ENCODE results near the gene ANKRD33B. TPM values are rescaled to one million over a fixed set of nuclear protein-coding genes. Genes with fewer than 3 reads are reported as not detected.

Gene ANKRD33B
- total and polyA plus RNA-seq, 2 donors from 2014 or later = 4.8 to 20.3 TPM

DNA sequence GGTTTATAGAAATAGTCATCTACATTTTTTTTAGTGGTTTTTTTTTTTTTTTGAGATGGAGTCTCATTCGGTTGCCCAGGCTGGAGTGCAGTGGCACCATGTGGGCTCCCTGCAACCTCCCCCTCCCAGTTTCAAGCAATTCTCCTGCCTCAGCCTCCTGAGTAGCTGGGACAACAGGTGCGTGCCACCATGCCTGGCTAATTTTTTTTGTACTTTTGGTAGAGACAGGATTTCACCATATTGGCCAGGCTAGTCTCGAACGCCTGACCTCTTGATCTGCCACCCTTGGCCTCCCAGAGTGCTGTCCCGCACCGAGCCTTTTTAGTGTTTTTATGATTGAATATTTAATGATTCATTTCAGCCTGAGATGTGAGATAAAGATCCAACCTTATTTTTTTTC lies 27.3 kb downstream of the ANKRD33B start:
- no peak overlapping the region for H3K27ac ChIP-seq (ENCODE audit: low read depth in 2 of 2, low read length in 2 of 2)
- intact Hi-C loops (cut with DNase I) = no loop called here
- H3K4me3 ChIP-seq (ENCODE audit: low read length in 3 of 3) = no peak overlapping the region
- no peaks in the 10 kb centered on the region for H3K27me3 ChIP-seq (ENCODE audit: control insufficient read depth, insufficient read depth, low read length)
- H3K36me3 ChIP-seq (ENCODE audit: control insufficient read depth in 2 of 3, insufficient read depth in 3 of 3, low read length in 3 of 3) = no peaks in the 10 kb centered on the region
- DNase-seq (no peak), FAIRE-seq (no peak)
- H3K9me3 ChIP-seq (ENCODE audit: control insufficient read depth in 2 of 3, insufficient read depth in 1 of 3, low read length in 3 of 3) = no peaks in the 10 kb centered on the region
- TF ChIP-seq, protein P1, sequence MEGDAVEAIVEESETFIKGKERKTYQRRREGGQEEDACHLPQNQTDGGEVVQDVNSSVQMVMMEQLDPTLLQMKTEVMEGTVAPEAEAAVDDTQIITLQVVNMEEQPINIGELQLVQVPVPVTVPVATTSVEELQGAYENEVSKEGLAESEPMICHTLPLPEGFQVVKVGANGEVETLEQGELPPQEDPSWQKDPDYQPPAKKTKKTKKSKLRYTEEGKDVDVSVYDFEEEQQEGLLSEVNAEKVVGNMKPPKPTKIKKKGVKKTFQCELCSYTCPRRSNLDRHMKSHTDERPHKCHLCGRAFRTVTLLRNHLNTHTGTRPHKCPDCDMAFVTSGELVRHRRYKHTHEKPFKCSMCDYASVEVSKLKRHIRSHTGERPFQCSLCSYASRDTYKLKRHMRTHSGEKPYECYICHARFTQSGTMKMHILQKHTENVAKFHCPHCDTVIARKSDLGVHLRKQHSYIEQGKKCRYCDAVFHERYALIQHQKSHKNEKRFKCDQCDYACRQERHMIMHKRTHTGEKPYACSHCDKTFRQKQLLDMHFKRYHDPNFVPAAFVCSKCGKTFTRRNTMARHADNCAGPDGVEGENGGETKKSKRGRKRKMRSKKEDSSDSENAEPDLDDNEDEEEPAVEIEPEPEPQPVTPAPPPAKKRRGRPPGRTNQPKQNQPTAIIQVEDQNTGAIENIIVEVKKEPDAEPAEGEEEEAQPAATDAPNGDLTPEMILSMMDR (IDR thresholded peaks at IDR 0.05; ENCODE audit: borderline replicate concordance, extremely low read depth, insufficient read depth) = no peak
- H3K4me1 ChIP-seq (ENCODE audit: control insufficient read depth in 2 of 3, insufficient read depth in 2 of 3, low read depth in 1 of 3, low read length in 3 of 3) = peaks cover 0 to 12% (median 8%) of the 10 kb centered on the region in 3 donors
- no peak overlapping the region for H3K9ac ChIP-seq (ENCODE audit: low read length in 3 of 3)

DNA sequence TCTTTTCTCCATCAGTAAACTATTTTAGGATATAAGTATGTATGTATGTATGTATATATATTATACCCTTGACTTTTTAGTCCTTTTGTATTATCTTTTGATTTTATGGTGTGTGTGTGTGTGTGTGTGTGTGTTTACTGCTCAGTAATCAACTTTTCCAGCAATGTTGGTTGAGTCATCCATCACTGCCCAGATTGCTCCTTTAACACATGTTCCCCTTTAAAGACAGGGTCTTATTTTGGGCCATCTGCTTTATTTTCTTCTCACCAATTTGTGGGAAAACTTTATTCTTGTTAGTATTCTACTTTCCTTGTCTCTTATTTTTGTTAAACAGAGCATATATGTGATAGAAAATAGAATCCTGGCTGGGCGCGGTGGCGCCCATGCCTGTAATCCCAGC lies 28.1 kb downstream of the ANKRD33B start:
- H3K27me3 ChIP-seq (ENCODE audit: control insufficient read depth, insufficient read depth, low read length) = no peaks in the 10 kb centered on the region
- FAIRE-seq (no peak), DNase-seq (no peak)
- TF ChIP-seq, protein P1 (IDR thresholded peaks at IDR 0.05; ENCODE audit: borderline replicate concordance, extremely low read depth, insufficient read depth) = no peak
- no peaks in the 10 kb centered on the region for H3K9me3 ChIP-seq (ENCODE audit: control insufficient read depth in 2 of 3, insufficient read depth in 1 of 3, low read length in 3 of 3)
- no peak overlapping the region for H3K27ac ChIP-seq (ENCODE audit: low read depth in 2 of 2, low read length in 2 of 2)
- H3K4me3 ChIP-seq (ENCODE audit: low read length in 3 of 3) = no peak overlapping the region
- no peak overlapping the region for H3K9ac ChIP-seq (ENCODE audit: low read length in 3 of 3)
- H3K4me1 ChIP-seq (ENCODE audit: control insufficient read depth in 2 of 3, insufficient read depth in 2 of 3, low read depth in 1 of 3, low read length in 3 of 3) = peaks cover 0 to 13% (median 9%) of the 10 kb centered on the region in 3 donors
- intact Hi-C loops (cut with DNase I) = no loop called here
- H3K36me3 ChIP-seq (ENCODE audit: control insufficient read depth in 2 of 3, insufficient read depth in 3 of 3, low read length in 3 of 3) = no peaks in the 10 kb centered on the region

DNA sequence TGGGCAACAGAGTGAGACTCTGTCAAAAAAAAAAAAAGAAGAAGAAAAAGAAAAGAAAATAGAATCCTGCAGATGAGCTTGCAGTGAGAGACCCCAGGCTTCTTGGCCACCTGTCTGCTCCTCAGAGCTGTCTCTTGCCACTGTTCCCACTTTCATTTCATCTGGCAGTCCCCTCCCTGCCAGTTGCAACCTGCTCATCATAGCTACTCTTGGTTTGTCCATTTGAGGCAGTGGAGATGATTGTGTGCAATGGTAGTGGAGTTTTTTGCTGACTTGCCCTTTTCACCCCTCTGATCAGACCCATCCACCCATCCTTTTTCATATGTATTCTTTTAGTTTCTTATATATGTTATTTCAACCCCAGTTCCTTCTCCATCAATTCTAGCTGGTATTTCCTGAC lies 28.7 kb downstream of the ANKRD33B start:
- no peak for FAIRE-seq
- DNase-seq = no peak
- no peaks in the 10 kb centered on the region for H3K36me3 ChIP-seq (ENCODE audit: control insufficient read depth in 2 of 3, insufficient read depth in 3 of 3, low read length in 3 of 3)

More for the DNA sequence above, 28.7 kb downstream of the ANKRD33B start:
- no peaks in the 10 kb centered on the region for H3K27me3 ChIP-seq (ENCODE audit: control insufficient read depth, insufficient read depth, low read length)
- H3K4me3 ChIP-seq (ENCODE audit: low read length in 3 of 3) = no peak overlapping the region
- intact Hi-C loops (cut with DNase I) = no loop called here
- no peak overlapping the region for H3K9ac ChIP-seq (ENCODE audit: low read length in 3 of 3)
- TF ChIP-seq, protein P1 (IDR thresholded peaks at IDR 0.05; ENCODE audit: borderline replicate concordance, extremely low read depth, insufficient read depth) = no peak
- H3K4me1 ChIP-seq (ENCODE audit: control insufficient read depth in 2 of 3, insufficient read depth in 2 of 3, low read depth in 1 of 3, low read length in 3 of 3) = peaks cover 0 to 13% (median 9%) of the 10 kb centered on the region in 3 donors
- H3K27ac ChIP-seq (ENCODE audit: low read depth in 2 of 2, low read length in 2 of 2) = no peak overlapping the region
- H3K9me3 ChIP-seq (ENCODE audit: control insufficient read depth in 2 of 3, insufficient read depth in 1 of 3, low read length in 3 of 3) = no peaks in the 10 kb centered on the region
